CD4-positive, alpha-beta T cell treated with Interleukin-12 subunit alpha and Interleukin-12 subunit beta, for 1 hour (primary cell): ENCODE data around the gene EXD2.
"Not testable (repeated sequence)": the region's sequence is repeated elsewhere in the genome, so short reads cannot be mapped to it uniquely, and the experiment has no call there.

Experiments used
- DNase-seq: peaks from one replicate; pipeline ENCODE4 v3.0.0-alpha.2; 2020

EXD2 gene

GRCh38 chr14:69259168-69259526 lies 67.8 kb downstream of the EXD2 start:
- DNase-seq, result no peak

- DNase-seq, result no peak
Observed at GRCh38 chr14:69259527-69260189, 68.4 kb downstream of the EXD2 start, which contains the start of gene GALNT16. Gene GALNT16, plus strand, starts transcription at chr14:69260158. Its CDS starts 133 bp downstream, at chr14:69260291.

GRCh38 chr14:69260190-69260860 lies 69.0 kb downstream of the EXD2 start:
- no peak for DNase-seq

- peak; percentile 27 for DNase-seq
Observed at GRCh38 chr14:69260861-69261564, 69.7 kb downstream of the EXD2 start.

- no peak for DNase-seq
Observed at GRCh38 chr14:69261761-69262331, 70.5 kb downstream of the EXD2 start.

- no peak for DNase-seq
Observed at GRCh38 chr14:69262516-69262915, 71.2 kb downstream of the EXD2 start.

- no peak for DNase-seq
Observed at GRCh38 chr14:69263364-69263763, 72.1 kb downstream of the EXD2 start.

- no peak for DNase-seq
Observed at GRCh38 chr14:69263771-69264170, 72.5 kb downstream of the EXD2 start.

GRCh38 chr14:69266572-69267345 lies 75.5 kb downstream of the EXD2 start:
- DNase-seq, result no peak

GRCh38 chr14:69267492-69267891 lies 76.2 kb downstream of the EXD2 start:
- no peak for DNase-seq

GRCh38 chr14:69268223-69268622 lies 76.9 kb downstream of the EXD2 start:
- DNase-seq, result no peak

GRCh38 chr14:69268763-69269162 lies 77.5 kb downstream of the EXD2 start:
- DNase-seq, result no peak

GRCh38 chr14:69269381-69269780 lies 78.1 kb downstream of the EXD2 start:
- no peak for DNase-seq

- DNase-seq, result no peak
Observed at GRCh38 chr14:69270097-69270496, 78.8 kb downstream of the EXD2 start.

- DNase-seq, result no peak
Observed at GRCh38 chr14:69270795-69271708, 79.8 kb downstream of the EXD2 start.

- no peak for DNase-seq
Observed at GRCh38 chr14:69274321-69274720, 83.0 kb downstream of the EXD2 start.

GRCh38 chr14:69275331-69275730 lies 84.0 kb downstream of the EXD2 start:
- DNase-seq, result no peak

GRCh38 chr14:69277356-69277755 lies 86.1 kb downstream of the EXD2 start:
- DNase-seq, result not testable (repeated sequence)

- DNase-seq, result no peak
Observed at GRCh38 chr14:69280746-69281291, 89.5 kb downstream of the EXD2 start.

- no peak for DNase-seq
Observed at GRCh38 chr14:69281450-69282169, 90.3 kb downstream of the EXD2 start.

GRCh38 chr14:69282448-69282847 lies 91.2 kb downstream of the EXD2 start:
- DNase-seq, result no peak
